ENCODE data around the gene GPR63. TPM values are rescaled to one million over a fixed set of nuclear protein-coding genes. Genes with fewer than 3 reads are reported as not detected.

GPR63 gene
- total RNA-seq, 1 experiment from 2014 or later = 0.95 TPM

- H3K36me3 ChIP-seq (ENCODE audit: control insufficient read depth, insufficient read depth, low read length) = no peaks in the 10 kb centered on the region
- no TSS peak for BruUV-seq (replicated peaks)
Measured at GRCh38 chr6:96812077-96812703, 25.1 kb downstream of the GPR63 start.

DNA sequence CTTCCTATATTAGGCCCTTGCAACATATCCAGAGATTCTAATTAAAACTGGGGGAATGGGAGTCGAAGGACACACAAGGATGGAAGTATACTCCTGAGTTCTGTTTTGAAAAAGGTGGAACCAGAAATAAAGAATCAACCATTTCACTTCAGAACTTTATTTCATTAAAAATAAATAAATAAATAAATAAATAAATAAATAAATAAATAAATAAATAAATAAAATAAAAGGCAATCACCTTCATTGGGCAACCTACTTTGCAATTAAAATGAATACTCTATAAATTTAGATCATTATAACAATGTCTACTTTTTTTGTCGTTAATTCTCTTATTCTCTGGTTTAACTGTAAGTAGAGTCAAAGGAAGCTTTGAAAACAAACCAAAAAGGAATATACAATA lies 25.6 kb downstream of the GPR63 start:
- POLR2A ChIA-PET = no interaction called here

More at GRCh38 chr6:96812077-96812703, 25.1 kb downstream of the GPR63 start:
- no peak overlapping the region for H3K4me3 ChIP-seq (ENCODE audit: low read depth in 2 of 2, low read length in 2 of 2)
- no peaks in the 10 kb centered on the region for H3K27me3 ChIP-seq (ENCODE audit: control insufficient read depth, insufficient read depth, low read length)
- intact Hi-C loops (cut with micrococcal nuclease; ENCODE audit: unreplicated experiment) = no loop called here
- TF ChIP-seq TCF7L2 (IDR thresholded peaks at IDR 0.05; ENCODE audit: low read depth, low read length) (no peak), CTCF (IDR thresholded peaks at IDR 0.05) (no peak), SIN3A (IDR thresholded peaks at IDR 0.05; ENCODE audit: borderline replicate concordance, insufficient read depth, low read depth, low read length) (no peak), POLR2AphosphoS5 (IDR thresholded peaks at IDR 0.05; ENCODE audit: low read depth, low read length) (no peak)
- TF ChIP-seq, protein P1, sequence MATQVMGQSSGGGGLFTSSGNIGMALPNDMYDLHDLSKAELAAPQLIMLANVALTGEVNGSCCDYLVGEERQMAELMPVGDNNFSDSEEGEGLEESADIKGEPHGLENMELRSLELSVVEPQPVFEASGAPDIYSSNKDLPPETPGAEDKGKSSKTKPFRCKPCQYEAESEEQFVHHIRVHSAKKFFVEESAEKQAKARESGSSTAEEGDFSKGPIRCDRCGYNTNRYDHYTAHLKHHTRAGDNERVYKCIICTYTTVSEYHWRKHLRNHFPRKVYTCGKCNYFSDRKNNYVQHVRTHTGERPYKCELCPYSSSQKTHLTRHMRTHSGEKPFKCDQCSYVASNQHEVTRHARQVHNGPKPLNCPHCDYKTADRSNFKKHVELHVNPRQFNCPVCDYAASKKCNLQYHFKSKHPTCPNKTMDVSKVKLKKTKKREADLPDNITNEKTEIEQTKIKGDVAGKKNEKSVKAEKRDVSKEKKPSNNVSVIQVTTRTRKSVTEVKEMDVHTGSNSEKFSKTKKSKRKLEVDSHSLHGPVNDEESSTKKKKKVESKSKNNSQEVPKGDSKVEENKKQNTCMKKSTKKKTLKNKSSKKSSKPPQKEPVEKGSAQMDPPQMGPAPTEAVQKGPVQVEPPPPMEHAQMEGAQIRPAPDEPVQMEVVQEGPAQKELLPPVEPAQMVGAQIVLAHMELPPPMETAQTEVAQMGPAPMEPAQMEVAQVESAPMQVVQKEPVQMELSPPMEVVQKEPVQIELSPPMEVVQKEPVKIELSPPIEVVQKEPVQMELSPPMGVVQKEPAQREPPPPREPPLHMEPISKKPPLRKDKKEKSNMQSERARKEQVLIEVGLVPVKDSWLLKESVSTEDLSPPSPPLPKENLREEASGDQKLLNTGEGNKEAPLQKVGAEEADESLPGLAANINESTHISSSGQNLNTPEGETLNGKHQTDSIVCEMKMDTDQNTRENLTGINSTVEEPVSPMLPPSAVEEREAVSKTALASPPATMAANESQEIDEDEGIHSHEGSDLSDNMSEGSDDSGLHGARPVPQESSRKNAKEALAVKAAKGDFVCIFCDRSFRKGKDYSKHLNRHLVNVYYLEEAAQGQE (IDR thresholded peaks at IDR 0.05; ENCODE audit: insufficient read depth in 1 of 2, low read depth in 2 of 2, low read length in 1 of 2) = no peak
- POLR2A ChIA-PET = no interaction called here
- no peak overlapping the region for H3K27ac ChIP-seq (ENCODE audit: low read length)
- no peaks in the 10 kb centered on the region for H3K4me1 ChIP-seq (ENCODE audit: control insufficient read depth, insufficient read depth, low read length)
- DNase-seq (ENCODE audit: low read depth, low spot score) (no peak), ATAC-seq (no peak)
- CTCF ChIA-PET = no interaction called here
- no peaks in the 10 kb centered on the region for H3K9me3 ChIP-seq (ENCODE audit: control insufficient read depth, insufficient read depth, low read depth, low read length)
- in situ Hi-C loops (cut with HindIII; ENCODE audit: low pct_unique_long_range_greater_than_20kb, low sequenced_read_pairs) = no loop called here

More for the DNA sequence above, 25.6 kb downstream of the GPR63 start:
- intact Hi-C loops (cut with micrococcal nuclease; ENCODE audit: unreplicated experiment) (no loop called here), in situ Hi-C loops (cut with HindIII; ENCODE audit: low pct_unique_long_range_greater_than_20kb, low sequenced_read_pairs) (no loop called here)
- Histone ChIP-seq H3K4me1 (ENCODE audit: control insufficient read depth, insufficient read depth, low read length) (no peaks in the 10 kb centered on the region), H3K9me3 (ENCODE audit: control insufficient read depth, insufficient read depth, low read depth, low read length) (no peaks in the 10 kb centered on the region), H3K27me3 (ENCODE audit: control insufficient read depth, insufficient read depth, low read length) (no peaks in the 10 kb centered on the region), H3K4me3 (ENCODE audit: low read depth in 2 of 2, low read length in 2 of 2) (no peak overlapping the region), H3K36me3 (ENCODE audit: control insufficient read depth, insufficient read depth, low read length) (no peaks in the 10 kb centered on the region), H3K27ac (ENCODE audit: low read length) (no peak overlapping the region)
- no peak for DNase-seq (ENCODE audit: low read depth, low spot score)
- CTCF ChIA-PET = no interaction called here
- no peak for ATAC-seq
- TF ChIP-seq CTCF (IDR thresholded peaks at IDR 0.05) (no peak), SIN3A (IDR thresholded peaks at IDR 0.05; ENCODE audit: borderline replicate concordance, insufficient read depth, low read depth, low read length) (no peak), TCF7L2 (IDR thresholded peaks at IDR 0.05; ENCODE audit: low read depth, low read length) (no peak), POLR2AphosphoS5 (IDR thresholded peaks at IDR 0.05; ENCODE audit: low read depth, low read length) (no peak)
- TF ChIP-seq, protein P1 (IDR thresholded peaks at IDR 0.05; ENCODE audit: insufficient read depth in 1 of 2, low read depth in 2 of 2, low read length in 1 of 2) = no peak
- no TSS peak for BruUV-seq (replicated peaks)
